ENCODE data around the gene LIMCH1. TPM values are rescaled to one million over a fixed set of nuclear protein-coding genes. Genes with fewer than 3 reads are reported as not detected.
"Not testable (repeated sequence)": the region's sequence is repeated elsewhere in the genome, so short reads cannot be mapped to it uniquely, and the experiment has no call there.

Gene LIMCH1
- total and polyA plus RNA-seq, 10 donors = 14.4 to 434 (median 212) TPM

GRCh38 chr4:41728573-41728913 lies 190.6 kb downstream of the LIMCH1 start:
- intact Hi-C loops (cut with DNase I; ENCODE audit: low total_unique reads) = no loop called here
- 74 to 84% (median 77%) methylated on average over 3 of the region's 3 CpGs for WGBS, 5 donors
- H3K27me3 ChIP-seq (replicated peaks in 1 of 7) = peaks cover 0 to 20% (median 0%) of the 10 kb centered on the region in 7 donors
- H3K9me3 ChIP-seq = peaks cover 0 to 30% (median 18%) of the 10 kb centered on the region in 8 donors
- no peak overlapping the region for H3K4me3 ChIP-seq
- H3K4me1 ChIP-seq = no peaks in the 10 kb centered on the region
- DNase-seq = no peak
- TF ChIP-seq POLR2A (IDR thresholded peaks at IDR 0.05) (no peak), CTCF (IDR thresholded peaks at IDR 0.05 in 8 of 11, conservative IDR thresholded peaks at IDR 0.05 in 3 of 11) (no peak), POLR2AphosphoS5 (IDR thresholded peaks at IDR 0.05) (no peak)
- H3K27ac ChIP-seq = no peak overlapping the region
- no peaks in the 10 kb centered on the region for H3K36me3 ChIP-seq

DNA sequence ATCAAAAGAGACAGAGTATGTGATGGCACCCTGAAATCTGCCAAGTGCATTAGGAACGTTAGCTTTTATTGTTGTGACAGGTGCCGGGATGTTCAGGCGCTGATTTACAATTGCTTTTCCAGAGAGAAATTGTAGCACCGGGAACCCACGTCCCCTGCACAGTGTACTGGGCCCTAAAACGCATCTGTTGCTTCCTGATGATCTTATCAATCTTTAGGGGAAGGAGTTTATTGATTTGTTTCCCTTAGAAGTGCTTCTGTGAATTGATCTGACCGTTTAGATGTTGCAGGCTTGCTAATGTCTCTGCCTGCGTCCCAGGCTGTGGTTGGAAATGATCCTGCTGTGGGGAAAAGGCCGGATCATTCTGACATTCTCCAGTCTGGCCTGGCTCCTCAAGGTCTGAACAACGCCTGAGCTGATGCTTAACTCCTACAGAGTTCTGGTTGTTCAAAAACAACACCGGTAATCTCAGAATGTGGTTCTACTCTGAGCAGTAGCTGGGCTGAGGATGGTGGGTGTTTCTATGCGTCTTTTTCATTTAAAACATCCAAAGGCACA lies 193.7 kb downstream of the LIMCH1 start:
- no peak for DNase-seq
- 31 to 45% (median 39%) methylated on average over 12 of the region's 12 CpGs for WGBS, 5 donors
- Histone ChIP-seq H3K36me3 (no peaks in the 10 kb centered on the region), H3K4me3 (no peak overlapping the region), H3K27me3 (replicated peaks in 1 of 7) (peaks cover 0 to 26% (median 0%) of the 10 kb centered on the region in 7 donors), H3K27ac (no peak overlapping the region), H3K4me1 (no peaks in the 10 kb centered on the region), H3K9me3 (peaks cover 0 to 4% (median 0%) of the 10 kb centered on the region in 8 donors)
- no peak for TF ChIP-seq POLR2AphosphoS5 (IDR thresholded peaks at IDR 0.05)
- intact Hi-C loops (cut with DNase I; ENCODE audit: low total_unique reads) = no loop called here

DNA sequence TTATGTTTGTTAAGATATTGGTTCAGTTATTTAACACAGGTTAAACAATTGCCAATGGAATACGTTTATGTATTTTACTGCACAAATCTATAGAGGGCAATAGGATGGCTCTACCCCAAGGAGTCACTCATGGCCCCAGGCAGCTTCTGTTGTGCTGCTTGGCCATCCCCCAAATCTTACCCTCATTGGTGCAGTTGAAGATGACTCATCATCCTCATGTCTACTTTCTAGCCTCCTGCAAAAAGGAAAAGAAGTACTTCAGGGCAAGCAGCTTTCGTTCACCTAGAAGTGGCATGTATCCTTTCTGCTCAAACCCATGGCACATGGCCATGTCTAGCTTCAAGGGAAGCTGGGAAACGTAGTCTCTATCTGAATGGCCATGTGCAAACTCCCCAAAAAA lies 196.4 kb downstream of the LIMCH1 start:
- H3K27me3 ChIP-seq (replicated peaks in 1 of 7) = peaks cover 0 to 40% (median 0%) of the 10 kb centered on the region in 7 donors
- TF ChIP-seq POLR2AphosphoS5 (IDR thresholded peaks at IDR 0.05) (no peak), CTCF (IDR thresholded peaks at IDR 0.05 in 8 of 11, conservative IDR thresholded peaks at IDR 0.05 in 3 of 11) (no peak), POLR2A (IDR thresholded peaks at IDR 0.05) (no peak)
- H3K27ac ChIP-seq = no peak overlapping the region
- WGBS, 5 donors = 66 to 80% (median 69%) methylated on average over 3 of the region's 3 CpGs
- no peaks in the 10 kb centered on the region for H3K36me3 ChIP-seq
- no peak for DNase-seq
- intact Hi-C loops (cut with DNase I; ENCODE audit: low total_unique reads) = no loop called here
- no peaks in the 10 kb centered on the region for H3K9me3 ChIP-seq
- no peaks in the 10 kb centered on the region for H3K4me1 ChIP-seq
- no peak overlapping the region for H3K4me3 ChIP-seq

- H3K27me3 ChIP-seq (replicated peaks in 1 of 7) = peaks cover 0 to 54% (median 0%) of the 10 kb centered on the region in 7 donors
- H3K9me3 ChIP-seq; H3K4me3 ChIP-seq; H3K27ac ChIP-seq; H3K36me3 ChIP-seq; DNase-seq; intact Hi-C loops (cut with DNase I; ENCODE audit: low total_unique reads); H3K4me1 ChIP-seq: not testable (repeated sequence)
- 61 to 80% (median 75%) methylated on average over 8 of the region's 8 CpGs for whole genome bisulfite sequencing, 5 donors
These were observed 199.5 kb downstream of the LIMCH1 start for GRCh38 chr4:41737491-41737890.

- no peak for DNase-seq
- 58 to 68% (median 66%) methylated on average over 2 of the region's 2 CpGs for WGBS, 5 donors
These were observed 203.4 kb downstream of the LIMCH1 start for GRCh38 chr4:41741354-41741753.

More at GRCh38 chr4:41741354-41741753, 203.4 kb downstream of the LIMCH1 start:
- H3K27ac ChIP-seq = no peak overlapping the region
- H3K9me3 ChIP-seq = peaks cover 0 to 6% (median 0%) of the 10 kb centered on the region in 8 donors
- H3K36me3 ChIP-seq = no peaks in the 10 kb centered on the region
- TF ChIP-seq POLR2A (IDR thresholded peaks at IDR 0.05) = no peak
- no peak for TF ChIP-seq CTCF (IDR thresholded peaks at IDR 0.05 in 8 of 11, conservative IDR thresholded peaks at IDR 0.05 in 3 of 11)
- TF ChIP-seq POLR2AphosphoS5 (IDR thresholded peaks at IDR 0.05) = no peak
- H3K4me3 ChIP-seq = no peak overlapping the region
- H3K4me1 ChIP-seq = peaks cover 0 to 4% (median 2%) of the 10 kb centered on the region in 6 donors
- peaks cover 5 to 81% (median 31%) of the 10 kb centered on the region in 7 donors for H3K27me3 ChIP-seq (replicated peaks in 1 of 7)
- intact Hi-C loops (cut with DNase I; ENCODE audit: low total_unique reads) = no loop called here
